DMS 273 treated with DMSO at 0.1 percent for 48 hours (cell line): ENCODE measurements around the gene SUPT4H1.
"Not testable (repeated sequence)": the region's sequence is repeated elsewhere in the genome, so short reads cannot be mapped to it uniquely, and the experiment has no call there.

ENCODE experiments used
- DNase-seq: peaks from one replicate; lab custom pipeline; 2025; lab: John Stamatoyannopoulos, UW

Gene SUPT4H1

DNA sequence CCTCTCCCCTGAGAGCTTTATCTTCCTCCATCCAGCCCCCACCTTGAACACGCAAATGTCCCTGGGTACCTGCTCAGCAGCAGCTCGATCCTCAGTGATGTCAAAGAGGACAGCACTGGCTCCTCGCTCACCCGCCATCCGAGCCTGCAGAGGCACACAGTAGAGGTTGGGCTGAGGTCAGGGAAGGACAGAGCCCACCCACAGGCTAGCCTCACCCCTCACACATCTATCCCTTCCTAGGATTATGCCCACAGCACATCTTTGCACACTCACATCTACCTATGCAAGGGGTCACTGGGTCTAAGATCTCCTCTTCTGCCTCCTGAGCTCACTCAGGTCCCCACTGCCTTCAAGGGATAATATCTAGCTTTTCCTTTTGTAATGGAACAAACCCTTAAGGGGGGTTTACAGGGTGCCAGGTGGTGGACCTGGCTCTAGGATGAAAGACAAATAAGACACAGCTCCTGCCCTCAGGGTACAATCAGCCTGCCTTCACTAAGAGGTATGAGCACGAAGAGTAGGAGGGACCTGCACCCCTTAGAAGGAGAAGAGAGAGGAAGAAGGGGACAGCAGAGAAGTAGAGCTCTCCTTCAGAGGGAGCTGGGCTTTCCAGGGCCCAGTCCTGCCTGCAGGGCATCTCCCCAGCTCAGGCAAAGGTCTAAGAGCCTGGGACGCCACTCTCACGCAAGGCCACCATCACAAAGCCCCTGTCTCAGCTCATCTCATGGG, 11.6 kb upstream of the SUPT4H1 start:
- DNase-seq: no peak

DNA sequence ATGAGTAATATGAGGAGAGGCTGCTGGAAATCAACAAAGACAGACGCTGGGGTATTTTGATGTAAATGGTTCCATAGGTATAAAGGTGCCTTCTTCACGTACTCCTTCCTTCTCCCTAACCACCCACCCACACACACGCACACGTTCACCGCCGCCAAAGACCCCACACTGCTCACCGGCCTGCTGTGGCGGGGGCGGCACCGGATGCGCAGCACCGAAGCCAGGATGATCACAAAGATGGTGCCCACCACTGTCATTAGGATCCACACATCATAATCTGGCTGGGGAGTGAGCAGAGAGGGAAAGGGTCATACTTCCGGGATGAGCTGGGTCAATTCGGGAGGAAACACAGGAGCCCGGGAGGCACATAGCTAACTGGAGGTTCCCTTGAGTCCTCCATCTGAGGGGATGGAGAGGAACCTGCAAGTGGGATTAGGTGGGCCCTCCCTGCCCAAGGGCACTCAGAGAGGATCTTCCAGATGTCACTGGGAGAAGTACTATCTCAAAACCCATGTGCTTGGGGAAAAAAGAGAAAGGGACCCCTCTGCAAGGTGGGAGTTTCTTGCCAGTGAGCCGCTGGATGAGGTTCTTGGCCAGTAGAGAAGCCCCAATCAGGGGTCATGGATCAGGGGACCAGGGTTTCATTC, 10.5 kb upstream of the SUPT4H1 start:
- no peak for DNase-seq

DNA sequence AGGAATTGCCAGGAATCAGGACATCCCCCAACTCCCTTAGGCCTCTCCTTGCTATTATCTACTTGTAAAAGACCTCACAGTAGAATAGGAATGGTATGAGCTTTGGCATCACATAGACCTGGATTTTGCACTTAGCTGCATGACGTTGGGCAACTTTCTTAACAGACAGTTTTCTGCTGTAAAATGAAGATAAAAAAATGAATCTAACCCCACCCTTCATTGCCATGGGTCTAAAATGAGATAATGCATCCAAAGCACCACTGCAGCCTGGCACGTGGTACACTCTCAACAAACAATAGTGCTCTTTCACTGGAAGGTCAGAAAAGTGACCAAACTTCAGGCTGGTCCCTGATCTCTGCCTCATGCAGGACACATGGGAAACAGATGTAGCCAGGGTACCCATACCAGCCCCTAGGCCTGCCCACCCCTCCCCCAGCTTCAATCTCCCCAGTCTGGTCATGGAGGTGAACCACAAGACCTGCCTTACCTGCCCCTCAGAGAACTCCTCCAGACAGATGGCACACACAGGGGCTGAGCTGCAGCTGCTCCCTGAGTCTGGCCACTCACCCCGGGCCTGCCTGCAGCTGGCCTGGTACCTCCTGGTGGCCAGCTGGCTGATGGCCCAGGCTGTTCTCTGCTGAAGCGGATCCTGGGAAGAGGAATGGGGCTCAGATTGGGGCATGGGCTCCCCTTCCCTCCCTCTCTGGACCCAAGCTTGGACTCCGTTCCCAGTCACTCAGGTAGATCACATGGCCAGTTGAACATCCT, 8.5 kb upstream of the SUPT4H1 start:
- DNase-seq: no peak

DNA sequence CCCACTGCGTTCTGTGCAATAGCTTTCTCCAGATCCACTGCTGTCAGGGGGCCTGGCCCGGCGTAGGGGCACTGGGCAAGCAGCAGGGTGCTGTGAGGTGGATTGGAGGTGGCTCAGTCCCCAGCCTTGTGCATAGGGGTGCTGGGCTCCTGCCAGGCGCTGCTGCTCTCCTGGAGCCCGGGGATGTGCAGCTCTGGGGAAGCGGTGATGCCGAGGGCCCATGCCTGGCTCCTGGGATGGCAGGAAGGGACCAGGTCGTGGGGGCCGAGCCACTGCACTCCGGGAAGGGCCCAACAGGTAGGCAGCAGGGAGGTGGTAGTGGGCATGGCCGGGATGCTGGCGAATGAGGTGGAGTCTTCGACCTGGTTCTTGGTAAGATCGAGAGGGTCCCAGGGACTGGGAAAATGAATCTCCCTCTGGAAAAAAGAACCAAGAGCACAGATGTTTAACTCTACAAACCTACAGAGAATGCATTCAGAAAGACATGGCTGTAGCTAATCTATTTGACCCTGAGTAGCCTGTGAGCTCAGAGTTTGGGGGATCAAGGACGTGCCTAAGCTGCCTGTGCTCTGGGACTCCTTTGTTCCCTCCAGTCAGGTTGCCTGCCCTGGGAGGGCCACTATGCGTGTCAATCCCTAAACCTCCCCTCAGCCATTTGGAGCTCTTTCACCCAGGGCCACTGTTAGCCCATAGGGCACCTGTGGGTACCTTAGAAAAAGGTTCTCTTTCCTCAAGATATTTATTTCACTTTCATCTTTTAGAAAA, 6.6 kb upstream of the SUPT4H1 start:
- no peak for DNase-seq

DNA sequence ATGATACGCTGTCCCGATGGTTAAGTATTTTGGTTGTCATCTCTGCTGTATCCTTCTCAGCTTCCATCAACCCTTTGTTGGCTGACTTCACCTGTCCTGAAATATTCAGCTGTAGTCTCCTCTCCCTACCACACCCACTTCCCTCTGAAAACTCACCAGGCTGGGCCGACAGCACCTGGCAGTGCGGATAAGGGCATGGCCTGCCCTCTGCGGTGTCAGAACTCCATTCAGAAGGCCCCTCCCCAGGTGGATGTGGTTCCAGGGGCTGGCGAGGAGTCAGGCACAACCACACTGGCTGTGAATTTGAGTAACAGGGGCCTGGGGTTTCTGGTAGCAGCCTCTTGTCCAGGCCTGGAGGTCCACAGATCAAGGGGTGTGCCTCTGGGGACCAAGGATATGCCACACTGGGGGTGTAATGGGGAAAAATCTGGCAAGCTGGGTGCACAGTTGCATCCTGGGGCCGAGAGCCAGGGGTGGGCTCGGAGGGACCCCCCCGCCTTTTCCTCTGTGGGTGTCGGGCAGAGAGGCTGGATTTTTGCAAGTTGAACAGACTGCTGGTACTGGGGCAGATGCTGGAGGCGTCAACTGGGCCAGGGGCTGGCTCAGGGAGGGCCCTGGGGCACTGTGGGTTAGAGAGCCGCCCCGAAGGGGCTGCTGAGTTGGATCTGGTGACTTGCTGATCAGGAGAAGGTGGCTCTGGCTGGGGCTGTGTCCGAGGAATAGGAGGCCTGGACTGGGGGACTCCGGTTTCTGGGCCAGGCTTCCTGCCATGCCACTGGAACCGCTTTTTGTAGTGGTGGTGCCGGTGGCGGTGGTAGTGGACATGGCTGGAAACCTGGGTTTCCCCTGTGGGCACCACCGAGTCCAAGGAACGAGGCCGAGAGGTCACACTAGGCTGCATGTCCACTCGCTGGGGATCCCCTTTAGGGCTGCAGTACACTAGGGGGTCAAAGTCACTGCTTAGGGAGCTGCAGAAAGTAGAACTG, 5.6 kb upstream of the SUPT4H1 start:
- DNase-seq: no peak

DNA sequence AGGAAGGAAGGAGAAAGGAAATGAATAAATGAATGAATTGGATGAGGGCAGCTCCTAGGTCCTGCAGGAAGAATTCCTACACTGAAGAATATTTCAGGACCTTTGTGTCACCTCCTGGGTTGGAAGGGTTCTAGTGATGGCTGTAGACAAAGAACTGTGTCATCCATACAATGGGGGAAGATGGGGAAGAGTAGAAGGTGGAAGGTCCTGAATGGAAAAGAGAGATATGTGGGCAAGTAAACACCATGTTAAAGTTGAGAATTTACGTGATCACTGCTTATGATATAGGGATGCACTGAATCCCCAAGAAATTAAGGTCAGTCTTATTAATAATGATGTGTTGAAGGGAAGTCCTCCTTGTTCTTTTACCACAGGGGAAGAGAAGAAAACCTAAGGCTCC, 4.2 kb upstream of the SUPT4H1 start:
- no peak for DNase-seq

DNA sequence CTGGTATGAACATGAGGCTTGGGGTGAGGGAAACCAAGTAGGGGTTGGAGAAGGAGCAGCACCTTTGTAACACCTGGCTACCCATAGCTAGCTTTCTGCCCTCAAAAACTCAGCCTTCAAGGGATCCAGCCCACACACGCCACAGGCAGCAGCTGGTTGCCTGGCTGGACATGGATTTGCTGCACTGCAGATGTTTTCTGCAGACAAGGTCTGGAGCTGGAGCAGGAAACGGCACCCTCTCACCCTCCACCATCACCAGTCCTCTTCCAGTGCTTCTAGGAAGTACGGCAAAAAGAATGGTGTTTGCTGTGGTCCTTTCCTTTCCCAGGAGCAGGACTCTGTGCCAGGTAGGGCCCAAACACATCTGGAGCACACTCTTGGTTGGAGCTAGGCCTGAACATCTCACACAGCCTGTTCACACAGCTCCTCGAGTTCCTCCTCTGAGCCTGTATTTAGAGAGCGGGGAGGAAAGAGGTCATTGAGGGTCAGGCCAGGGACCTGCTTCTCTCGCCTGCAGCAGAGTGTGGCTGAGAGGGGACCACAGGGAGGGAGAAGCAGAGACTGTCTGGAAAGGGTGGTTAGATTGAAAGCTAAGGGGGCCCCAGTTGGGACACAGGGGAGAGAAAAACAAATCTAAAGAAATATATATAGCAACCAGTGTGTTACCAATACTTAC, 2.7 kb upstream of the SUPT4H1 start:
- no peak for DNase-seq

DNA sequence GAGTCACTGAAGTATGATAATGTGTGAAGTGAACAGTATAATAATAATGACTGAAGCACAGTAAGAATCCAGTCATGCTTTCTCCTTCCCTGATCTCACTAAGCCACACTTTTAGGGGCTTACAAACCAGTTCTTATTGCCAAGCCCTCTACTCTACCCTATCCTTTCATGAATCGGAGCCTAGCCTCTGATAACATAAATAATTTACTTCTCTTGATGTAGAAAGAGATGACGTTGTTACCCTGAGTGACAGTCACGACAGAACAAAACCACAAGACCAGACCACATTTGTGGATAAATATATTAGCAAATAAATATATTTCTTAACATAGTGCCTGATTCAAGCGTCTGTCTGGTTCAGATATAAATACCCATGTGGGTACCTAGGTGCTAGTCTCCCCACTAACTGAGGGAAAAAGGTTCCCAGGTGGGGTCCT, 1.4 kb upstream of the SUPT4H1 start:
- DNase-seq: no peak

DNA sequence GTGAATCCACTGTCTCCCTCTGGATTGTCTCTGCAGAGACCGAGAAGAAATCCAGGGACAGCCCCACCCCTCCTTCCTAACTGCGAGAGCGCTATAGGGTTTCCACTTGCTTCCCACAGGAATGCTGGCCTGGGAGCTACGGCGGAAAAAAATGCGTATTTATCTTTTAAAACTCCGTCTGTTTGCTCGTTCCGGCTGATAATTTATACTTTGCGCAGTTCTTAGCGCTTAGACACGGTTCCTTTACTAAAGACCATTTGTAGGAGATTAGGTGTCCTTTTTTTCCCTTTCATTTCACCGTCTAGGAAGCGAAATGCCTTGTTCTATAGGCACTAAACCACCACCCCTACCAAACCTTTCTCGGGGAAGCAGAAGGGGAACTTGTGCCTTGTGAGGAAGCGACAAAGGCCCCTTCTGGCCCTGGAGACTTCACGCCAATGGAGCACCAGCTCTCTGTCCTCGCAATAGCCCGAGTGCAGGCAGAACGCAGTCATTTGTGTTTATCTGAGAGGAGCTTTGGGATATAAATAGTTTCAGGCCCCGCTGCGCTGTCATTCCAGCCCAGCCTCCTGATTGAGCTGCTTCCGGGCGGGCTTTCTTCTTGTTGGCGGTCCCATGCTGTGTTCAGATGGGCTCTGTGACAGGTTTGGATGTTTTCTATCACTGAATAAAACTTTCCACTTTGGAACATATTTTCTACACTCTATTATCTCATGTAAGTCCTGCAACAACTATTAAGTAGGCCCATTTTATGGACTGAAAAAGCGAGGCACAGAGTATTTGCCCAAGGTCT, 791 bp upstream of the SUPT4H1 start:
- DNase-seq: no peak

DNA sequence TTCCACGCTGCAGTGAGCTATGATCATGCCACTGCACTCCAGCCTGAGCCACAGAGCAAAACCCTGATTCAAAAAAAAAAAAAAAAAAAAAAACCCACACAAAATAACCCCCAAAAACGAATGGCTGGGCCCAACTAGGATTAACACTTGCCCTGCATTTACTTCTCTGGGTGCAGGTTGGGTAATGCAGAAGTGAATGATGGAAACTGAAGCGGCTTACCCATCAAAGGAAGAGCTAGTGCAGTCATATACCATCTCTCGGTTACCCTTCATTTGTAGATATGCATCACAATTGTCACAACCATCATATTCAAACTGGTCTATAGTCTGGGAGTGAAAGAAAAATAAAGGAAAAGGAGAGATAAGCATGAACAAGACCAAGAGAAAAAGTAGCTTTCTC, 819 bp downstream of the SUPT4H1 start:
- DNase-seq: no peak

DNA sequence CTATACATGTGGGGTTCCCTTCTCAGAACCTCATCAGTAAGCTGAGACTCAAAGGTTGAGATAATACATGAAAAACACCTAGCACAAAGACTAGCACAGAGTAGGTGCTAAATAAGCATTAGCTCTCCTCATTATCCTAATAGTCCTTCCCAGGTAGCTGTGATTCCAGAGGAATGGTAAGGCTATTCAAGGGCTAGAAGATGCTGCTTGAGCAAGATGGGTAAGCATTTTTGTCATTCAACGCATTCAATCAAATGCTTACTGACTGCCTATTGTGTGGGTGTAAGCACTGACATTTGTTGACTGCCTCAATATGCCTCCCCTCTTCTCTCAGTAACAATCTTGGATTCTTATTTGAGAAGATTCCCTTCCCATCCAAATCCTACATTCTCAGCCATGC, 4.0 kb downstream of the SUPT4H1 start:
- DNase-seq: no peak

DNA sequence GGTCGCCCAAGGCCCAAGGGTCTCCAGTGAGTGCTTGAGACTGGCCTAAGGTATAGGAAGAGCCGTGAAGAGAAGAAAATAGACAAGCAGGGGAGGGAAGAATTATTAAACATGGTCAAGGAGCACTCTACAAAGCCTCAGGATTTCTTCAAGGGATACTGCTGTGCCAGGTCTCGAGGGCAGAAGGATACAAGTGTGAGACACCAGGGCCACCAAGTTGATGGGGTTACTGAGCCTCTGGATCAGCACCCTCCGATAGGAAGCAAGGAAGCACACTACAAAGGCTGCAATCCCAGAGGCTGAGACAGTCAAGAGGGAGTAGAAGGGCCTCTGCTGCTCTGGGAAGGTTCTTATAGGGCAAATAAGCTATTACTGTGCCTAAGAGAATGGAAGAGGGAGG, 6.5 kb downstream of the SUPT4H1 start:
- no peak for DNase-seq

DNA sequence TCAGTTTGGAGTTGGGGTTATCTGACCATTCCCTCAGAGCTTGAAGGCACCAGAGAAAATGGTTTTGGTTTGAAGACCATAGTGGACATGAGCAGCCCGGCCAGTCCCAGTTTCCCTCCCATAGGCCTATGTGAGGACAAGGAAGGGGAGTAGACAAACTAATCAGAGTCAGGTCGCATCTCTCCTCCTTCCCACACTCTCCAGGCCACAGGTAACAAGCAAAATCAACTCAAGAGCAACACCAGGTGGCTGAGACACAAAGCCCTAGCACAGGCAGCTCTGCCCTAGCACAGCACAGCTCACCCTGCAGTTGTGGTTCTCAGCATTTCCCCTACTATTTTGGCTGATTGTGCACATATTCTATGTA, 7.2 kb downstream of the SUPT4H1 start:
- no peak for DNase-seq

DNA sequence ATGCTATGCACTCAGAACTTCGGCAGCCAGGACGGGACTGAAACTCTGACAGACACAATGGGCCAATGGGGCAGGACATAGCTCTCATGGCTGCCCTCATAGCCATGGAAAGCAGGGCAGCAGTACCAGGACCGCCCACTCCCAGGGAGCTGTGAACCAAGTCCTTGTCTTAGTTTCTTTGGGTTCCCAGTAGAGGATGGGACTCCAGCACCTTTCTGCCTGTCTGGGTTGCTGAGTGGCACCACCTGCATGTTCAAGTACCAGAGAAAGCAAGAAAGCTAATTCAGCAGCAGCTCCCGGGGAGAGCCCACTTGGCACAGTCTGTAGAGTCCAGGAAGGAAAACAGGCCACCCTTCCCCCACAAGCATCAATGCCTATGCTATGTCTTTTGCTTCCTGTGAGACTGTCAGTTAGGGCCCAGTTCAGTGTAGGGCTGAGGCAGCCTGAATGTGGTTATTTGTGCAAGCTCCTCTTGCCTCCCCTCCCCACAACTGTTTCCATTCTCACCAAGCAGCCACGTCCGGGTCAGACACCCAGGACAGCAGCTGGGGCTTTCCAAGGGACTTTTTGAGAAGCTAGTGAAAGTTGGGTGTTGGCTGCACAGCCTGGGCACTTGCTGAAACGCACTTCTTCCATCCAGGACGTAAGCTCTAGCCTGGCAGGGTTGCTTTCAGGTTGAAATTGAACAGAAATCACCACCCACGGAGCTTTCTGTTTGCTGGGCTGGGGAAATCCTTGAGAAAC, 7.8 kb downstream of the SUPT4H1 start:
- no peak for DNase-seq

DNA sequence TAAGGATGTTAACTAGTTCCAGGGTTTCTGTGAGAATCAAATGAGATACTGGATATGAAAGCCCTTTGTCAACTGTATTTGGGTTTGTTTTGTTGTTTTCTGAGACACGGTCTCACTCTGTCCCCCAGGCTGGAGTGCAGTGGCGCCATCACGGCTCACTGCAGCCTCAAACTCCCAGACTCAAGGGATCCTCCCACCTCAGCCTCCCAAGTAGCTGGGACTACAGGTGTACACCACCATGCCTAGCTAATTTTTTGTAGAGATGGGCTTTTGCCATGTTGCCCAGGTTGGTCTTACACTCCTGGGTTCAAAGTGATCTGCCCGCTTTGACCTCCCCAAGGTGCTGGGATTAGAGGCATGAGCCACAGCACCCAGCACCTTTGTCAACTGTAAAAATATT, 8.9 kb downstream of the SUPT4H1 start:
- DNase-seq: no peak

DNA sequence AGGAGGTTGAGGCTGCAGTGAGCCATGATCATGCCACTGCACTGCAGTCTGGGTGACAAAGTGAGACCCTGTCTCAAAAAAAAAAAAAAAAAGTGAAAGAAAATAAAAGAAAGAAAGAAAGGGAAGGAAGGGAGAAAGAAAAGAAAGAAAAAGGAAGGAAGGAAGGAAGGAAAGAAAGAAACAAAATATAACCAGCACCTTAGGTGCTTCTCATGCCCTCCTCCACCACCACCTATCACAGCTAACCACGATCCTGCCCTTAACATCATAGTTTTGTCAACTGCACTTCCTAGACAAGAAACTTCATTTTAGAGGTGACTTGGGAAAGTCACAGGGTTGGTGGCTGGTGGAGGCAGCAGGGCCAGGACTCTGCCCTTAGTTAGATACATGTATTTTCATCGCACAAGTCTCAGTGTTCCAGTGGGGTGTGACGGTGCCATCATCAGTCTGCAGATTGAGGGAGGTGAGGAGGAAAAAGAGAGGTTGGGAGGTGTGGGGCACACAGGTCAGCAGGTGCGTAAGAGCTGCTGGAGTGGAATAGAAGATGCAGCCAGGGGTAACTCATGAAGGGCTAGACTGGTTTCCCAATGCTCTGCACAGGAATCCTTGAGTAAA, 10.0 kb downstream of the SUPT4H1 start:
- no peak for DNase-seq

DNA sequence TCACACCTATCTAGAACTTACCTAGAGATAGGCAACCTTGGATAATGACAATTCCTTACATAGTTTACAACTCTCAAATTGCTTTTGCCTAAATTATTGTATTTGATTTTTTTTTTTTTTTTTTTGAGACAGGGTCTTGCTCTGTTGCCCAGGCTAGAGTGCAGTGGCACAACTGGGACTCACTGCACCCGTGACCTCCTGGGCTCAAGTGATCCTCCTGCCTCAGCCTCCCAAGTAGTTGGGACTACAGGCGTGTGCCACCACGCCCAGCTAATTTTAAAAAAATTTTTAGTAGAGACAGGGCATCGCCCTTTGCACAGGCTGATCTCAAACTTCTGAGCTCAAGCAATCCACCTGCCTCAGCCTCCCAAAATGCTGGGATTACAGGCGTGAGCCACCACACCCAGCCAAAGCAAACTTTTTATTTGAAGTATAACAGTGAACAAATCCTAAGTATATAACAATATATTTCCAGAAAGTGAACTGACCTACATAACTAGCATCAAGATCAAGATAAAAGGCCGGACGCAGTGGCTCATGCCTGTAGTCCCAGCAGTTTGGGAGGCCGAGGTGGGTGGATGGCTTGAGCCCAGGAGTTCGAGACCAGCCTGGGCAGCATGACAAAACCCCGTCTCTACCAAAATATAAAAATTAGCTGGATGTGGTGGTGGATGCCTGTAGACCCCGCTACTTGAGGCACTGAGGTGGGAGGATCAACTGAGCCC, 10.7 kb downstream of the SUPT4H1 start:
- DNase-seq: not testable (repeated sequence)

DNA sequence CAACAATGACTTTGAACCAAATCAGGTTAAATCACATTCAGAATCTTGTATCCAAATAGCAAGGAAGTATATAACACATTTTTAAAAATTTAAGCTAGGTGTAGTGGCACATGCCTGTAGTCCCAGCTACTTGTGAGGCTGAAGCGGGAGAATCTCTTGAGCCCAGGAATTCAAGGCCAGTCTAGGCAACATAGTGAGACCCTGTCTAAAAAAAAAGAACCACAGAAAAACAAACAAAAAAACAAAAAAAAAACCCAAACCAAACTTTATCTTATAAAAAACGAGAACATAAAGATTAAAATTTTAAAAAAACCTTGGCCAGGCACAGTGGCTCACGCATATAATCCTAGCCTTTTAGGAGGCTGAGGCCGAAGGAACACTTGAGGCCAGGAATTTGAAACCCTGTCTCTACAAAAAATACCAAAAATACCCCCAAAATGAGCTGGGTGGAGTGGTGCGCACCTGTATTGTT, 11.6 kb downstream of the SUPT4H1 start:
- no peak for DNase-seq
